ENCODE results near the gene OR5K2.

GRCh38 chr3:98483626-98484025 lies 13.9 kb upstream of the OR5K2 start:
- TF ChIP-seq CTCF (IDR thresholded peaks at IDR 0.05), result no peak
- no peak for TF ChIP-seq POLR2A (IDR thresholded peaks at IDR 0.05)

All from right lobe of liver (tissue), 4 donors.